Astrocyte (in vitro differentiated cells and primary cell): Measurements from ENCODE around the gene BMPER.

Experiments
- EZH2 ChIP-seq: IDR thresholded peaks from 2 replicates; pipeline ENCODE4 v1.6.1; 2012; ENCODE audit warnings: mild to moderate bottlenecking, low read length, inconsistent platforms; ENCODE audit not compliant: insufficient read depth
- TF ChIP-seq, protein P1 (sequence below): IDR thresholded peaks from 2 replicates; pipeline ENCODE4 v1.5.1; 2011; ENCODE audit warnings: low read depth, mild to moderate bottlenecking, inconsistent platforms, low read length, moderate library complexity; ENCODE audit not compliant: insufficient read depth

DNA sequence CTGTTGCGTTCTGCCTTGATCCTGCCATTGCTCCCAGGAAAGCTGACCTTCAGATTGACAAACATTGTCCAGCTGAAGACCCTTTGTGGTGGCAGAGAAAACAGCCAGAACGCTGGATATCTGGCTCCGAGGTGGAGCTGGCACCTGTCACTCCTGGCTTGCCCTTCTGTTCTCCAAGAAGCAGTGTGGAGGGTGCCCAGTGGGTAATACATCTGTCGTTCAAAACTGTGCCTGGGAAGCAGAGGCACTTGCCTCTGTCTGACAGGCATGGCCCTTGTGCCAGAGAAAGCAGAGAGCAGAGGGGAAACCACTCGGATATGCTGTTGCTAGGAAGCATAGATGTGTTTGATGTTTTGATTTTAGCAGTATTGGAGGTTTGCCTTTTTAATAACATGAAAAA lies 231.4 kb downstream of the BMPER start:
- TF ChIP-seq, protein P1, sequence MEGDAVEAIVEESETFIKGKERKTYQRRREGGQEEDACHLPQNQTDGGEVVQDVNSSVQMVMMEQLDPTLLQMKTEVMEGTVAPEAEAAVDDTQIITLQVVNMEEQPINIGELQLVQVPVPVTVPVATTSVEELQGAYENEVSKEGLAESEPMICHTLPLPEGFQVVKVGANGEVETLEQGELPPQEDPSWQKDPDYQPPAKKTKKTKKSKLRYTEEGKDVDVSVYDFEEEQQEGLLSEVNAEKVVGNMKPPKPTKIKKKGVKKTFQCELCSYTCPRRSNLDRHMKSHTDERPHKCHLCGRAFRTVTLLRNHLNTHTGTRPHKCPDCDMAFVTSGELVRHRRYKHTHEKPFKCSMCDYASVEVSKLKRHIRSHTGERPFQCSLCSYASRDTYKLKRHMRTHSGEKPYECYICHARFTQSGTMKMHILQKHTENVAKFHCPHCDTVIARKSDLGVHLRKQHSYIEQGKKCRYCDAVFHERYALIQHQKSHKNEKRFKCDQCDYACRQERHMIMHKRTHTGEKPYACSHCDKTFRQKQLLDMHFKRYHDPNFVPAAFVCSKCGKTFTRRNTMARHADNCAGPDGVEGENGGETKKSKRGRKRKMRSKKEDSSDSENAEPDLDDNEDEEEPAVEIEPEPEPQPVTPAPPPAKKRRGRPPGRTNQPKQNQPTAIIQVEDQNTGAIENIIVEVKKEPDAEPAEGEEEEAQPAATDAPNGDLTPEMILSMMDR, result no peak
- TF ChIP-seq EZH2, result no peak
